SU-DHL-6 (cell line): ENCODE measurements around the gene NPB.
A peak's percentile ranks its signal among the peaks of the same experiment; 100 is the strongest.

ENCODE experiments used
- H2AFZ ChIP-seq: fragments of 200-600 bp; sonication (generic); 2 replicates; pipeline ENCODE4 v1.6.1; 2014; ENCODE audit warnings: low read depth, mild to moderate bottlenecking, moderate library complexity, mixed read lengths, antibody characterized with exemption, low read length; ENCODE audit not compliant: severe bottlenecking
- H3F3A ChIP-seq: fragments of 200-600 bp; shearing (Covaris generic); 2 replicates; pipeline ENCODE4 v1.6.0; 2016; ENCODE audit warnings: antibody characterized with exemption, mild to moderate bottlenecking; ENCODE audit not compliant: insufficient read depth
- H3K27ac ChIP-seq: fragments of 200-600 bp; sonication (generic); 2 replicates; pipeline ENCODE4 v1.5.1; 2016; ENCODE audit warnings: low read depth, mild to moderate bottlenecking, low read length, moderate library complexity, mixed read lengths
- H3K27me3 ChIP-seq: fragments of 200-600 bp; sonication (generic), shearing (Covaris generic); 2 replicates; pipeline ENCODE4 v1.6.0; 2014; ENCODE audit warnings: mild to moderate bottlenecking, low read length
- H3K36me3 ChIP-seq: fragments of 200-600 bp; sonication (generic); 2 replicates; pipeline ENCODE4 v1.6.1; 2014; ENCODE audit warnings: mild to moderate bottlenecking, low read length, mixed read lengths
- H3K4me2 ChIP-seq: fragments of 300-600, 200-600 bp; shearing (Covaris generic), sonication (generic); 2 replicates; pipeline ENCODE4 v1.6.0; 2014; ENCODE audit warnings: low read length, low read depth, mild to moderate bottlenecking; ENCODE audit not compliant: poor library complexity, severe bottlenecking
- H3K4me3 ChIP-seq: fragments of 200-600 bp; sonication (generic); 2 replicates; pipeline ENCODE4 v1.5.1; 2014; ENCODE audit warnings: antibody characterized with exemption, low read length, mild to moderate bottlenecking, mixed read lengths; ENCODE audit not compliant: insufficient read depth, poor library complexity, severe bottlenecking
- H3K79me2 ChIP-seq: fragments of 200-600 bp; sonication (generic); 2 replicates; pipeline ENCODE4 v1.6.1; 2014; ENCODE audit warnings: mild to moderate bottlenecking, low read length, moderate library complexity; ENCODE audit not compliant: insufficient read depth
- H3K9ac ChIP-seq: fragments of 200-600 bp; sonication (generic); 2 replicates; pipeline ENCODE4 v1.7.0; 2014; ENCODE audit warnings: mild to moderate bottlenecking, low read length
- H3K9me2 ChIP-seq: fragments of 200-600 bp; sonication (generic); replicated peaks from 2 replicates; pipeline ENCODE4 v1.6.1; 2014; ENCODE audit warnings: low read length; ENCODE audit not compliant: insufficient read depth
- H3K9me3 ChIP-seq: fragments of 200-600 bp; sonication (generic); 2 replicates; pipeline ENCODE4 v1.6.1; 2014; ENCODE audit warnings: low read length, mixed read lengths; ENCODE audit not compliant: insufficient read depth
- H4K20me1 ChIP-seq: fragments of 200-600 bp; sonication (generic); 2 replicates; pipeline ENCODE4 v1.6.1; 2014; ENCODE audit warnings: low read depth, mild to moderate bottlenecking, antibody characterized with exemption, low read length, moderate library complexity, mixed read lengths
- EZH2phosphoT487 ChIP-seq: fragments of 200-600 bp; sonication (generic), shearing (Covaris generic); conservative IDR thresholded peaks from 2 replicates; pipeline ENCODE4 v1.6.1; 2018; ENCODE audit warnings: mild to moderate bottlenecking, antibody characterized with exemption, low read length, moderate library complexity, mixed read lengths
- TF ChIP-seq, protein P1 (sequence below): fragments of 200-600 bp; sonication (generic); IDR thresholded peaks from one replicate; pipeline ENCODE4 v1.5.1; 2017; ENCODE audit warnings: antibody characterized with exemption, mild to moderate bottlenecking, low read length, moderate library complexity; ENCODE audit not compliant: insufficient read depth, poor library complexity, severe bottlenecking

Gene NPB

DNA sequence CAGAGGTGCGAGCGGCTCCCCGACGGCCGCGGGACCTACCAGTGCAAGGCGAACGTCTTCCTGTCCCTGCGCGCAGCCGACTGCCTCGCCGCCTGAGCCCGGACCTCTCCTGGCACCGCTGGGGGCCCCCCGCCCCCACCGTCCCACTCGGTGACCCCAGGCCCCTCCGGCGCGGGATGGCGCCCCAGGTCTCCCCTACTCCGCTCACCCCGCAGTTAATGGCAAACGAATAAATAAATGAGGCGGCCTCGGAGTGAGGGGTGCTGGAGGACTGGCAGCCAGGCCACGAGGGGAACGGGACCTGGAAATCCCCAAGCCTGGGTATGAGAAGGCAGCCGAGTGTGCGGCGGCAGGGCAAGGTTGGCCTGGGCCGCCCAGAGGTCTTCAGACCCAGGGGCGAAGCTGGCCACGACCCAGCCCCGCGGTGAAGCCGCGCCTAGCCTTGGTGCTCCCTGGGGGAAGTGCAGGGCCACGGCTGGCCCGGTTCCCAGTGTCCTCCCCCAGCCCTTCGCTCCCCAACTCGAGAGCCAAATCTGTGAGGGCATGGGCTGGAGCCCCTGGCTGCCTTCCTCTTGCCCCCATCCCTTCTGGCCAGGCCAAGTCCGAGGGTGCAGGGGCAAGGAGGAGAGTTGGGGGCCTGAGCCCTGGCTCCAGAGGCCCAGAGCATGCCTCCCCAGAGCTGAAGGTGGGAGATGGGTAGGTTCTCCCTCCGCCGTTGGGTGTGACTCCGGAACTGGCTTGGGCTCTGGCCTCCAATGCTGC, 796 bp downstream of the NPB start:
- no peak for TF ChIP-seq EZH2phosphoT487
- TF ChIP-seq, protein P1, sequence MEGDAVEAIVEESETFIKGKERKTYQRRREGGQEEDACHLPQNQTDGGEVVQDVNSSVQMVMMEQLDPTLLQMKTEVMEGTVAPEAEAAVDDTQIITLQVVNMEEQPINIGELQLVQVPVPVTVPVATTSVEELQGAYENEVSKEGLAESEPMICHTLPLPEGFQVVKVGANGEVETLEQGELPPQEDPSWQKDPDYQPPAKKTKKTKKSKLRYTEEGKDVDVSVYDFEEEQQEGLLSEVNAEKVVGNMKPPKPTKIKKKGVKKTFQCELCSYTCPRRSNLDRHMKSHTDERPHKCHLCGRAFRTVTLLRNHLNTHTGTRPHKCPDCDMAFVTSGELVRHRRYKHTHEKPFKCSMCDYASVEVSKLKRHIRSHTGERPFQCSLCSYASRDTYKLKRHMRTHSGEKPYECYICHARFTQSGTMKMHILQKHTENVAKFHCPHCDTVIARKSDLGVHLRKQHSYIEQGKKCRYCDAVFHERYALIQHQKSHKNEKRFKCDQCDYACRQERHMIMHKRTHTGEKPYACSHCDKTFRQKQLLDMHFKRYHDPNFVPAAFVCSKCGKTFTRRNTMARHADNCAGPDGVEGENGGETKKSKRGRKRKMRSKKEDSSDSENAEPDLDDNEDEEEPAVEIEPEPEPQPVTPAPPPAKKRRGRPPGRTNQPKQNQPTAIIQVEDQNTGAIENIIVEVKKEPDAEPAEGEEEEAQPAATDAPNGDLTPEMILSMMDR: no peak
- Histone ChIP-seq H3K9ac (peak overlapping the region; percentile 7; the same call in 1 of the 2 replicates), H4K20me1 (no peaks in the 10 kb centered on the region), H3K27ac (no peak overlapping the region), H3K36me3 (no peaks in the 10 kb centered on the region), H3K27me3 (no peaks in the 10 kb centered on the region), H3K9me3 (no peaks in the 10 kb centered on the region), H3K4me3 (peak overlapping the region; percentile 4), H3K79me2 (no peaks in the 10 kb centered on the region), H3F3A (no peaks in the 10 kb centered on the region), H3K4me2 (peak overlapping the region; percentile 41), H3K9me2 (no peaks in the 10 kb centered on the region), H2AFZ (no peak overlapping the region)

DNA sequence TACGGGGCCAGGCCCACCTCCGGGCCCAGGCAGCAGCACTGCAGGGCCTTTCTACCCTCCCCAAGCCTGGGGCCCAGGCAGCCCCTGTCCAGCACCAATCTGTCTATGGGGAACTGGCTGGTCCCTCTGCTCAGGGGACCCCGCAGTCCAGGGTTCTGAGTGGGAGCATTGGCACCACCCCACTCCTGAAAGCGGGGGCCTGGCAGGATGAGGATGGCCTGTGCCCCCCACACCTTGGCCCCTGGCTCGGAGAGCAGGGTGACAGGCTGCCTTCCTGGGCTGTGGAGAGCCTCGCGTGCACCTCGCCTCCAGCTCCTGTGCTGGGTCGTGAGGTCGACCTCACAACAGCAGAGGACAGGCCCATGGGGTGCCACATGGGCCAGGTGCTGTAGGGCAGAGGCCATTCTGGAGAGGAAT, 1.4 kb downstream of the NPB start:
- H3F3A ChIP-seq: no peaks in the 10 kb centered on the region
- H4K20me1 ChIP-seq: no peaks in the 10 kb centered on the region
- H3K9ac ChIP-seq: no peak overlapping the region
- H3K36me3 ChIP-seq: no peaks in the 10 kb centered on the region
- no peak overlapping the region for H2AFZ ChIP-seq
- no peaks in the 10 kb centered on the region for H3K79me2 ChIP-seq
- no peaks in the 10 kb centered on the region for H3K9me3 ChIP-seq
- no peak overlapping the region for H3K4me3 ChIP-seq
- TF ChIP-seq, protein P1: no peak
- TF ChIP-seq EZH2phosphoT487: no peak
- no peaks in the 10 kb centered on the region for H3K27me3 ChIP-seq
- H3K4me2 ChIP-seq: no peak overlapping the region
- no peak overlapping the region for H3K27ac ChIP-seq
- H3K9me2 ChIP-seq: no peaks in the 10 kb centered on the region

DNA sequence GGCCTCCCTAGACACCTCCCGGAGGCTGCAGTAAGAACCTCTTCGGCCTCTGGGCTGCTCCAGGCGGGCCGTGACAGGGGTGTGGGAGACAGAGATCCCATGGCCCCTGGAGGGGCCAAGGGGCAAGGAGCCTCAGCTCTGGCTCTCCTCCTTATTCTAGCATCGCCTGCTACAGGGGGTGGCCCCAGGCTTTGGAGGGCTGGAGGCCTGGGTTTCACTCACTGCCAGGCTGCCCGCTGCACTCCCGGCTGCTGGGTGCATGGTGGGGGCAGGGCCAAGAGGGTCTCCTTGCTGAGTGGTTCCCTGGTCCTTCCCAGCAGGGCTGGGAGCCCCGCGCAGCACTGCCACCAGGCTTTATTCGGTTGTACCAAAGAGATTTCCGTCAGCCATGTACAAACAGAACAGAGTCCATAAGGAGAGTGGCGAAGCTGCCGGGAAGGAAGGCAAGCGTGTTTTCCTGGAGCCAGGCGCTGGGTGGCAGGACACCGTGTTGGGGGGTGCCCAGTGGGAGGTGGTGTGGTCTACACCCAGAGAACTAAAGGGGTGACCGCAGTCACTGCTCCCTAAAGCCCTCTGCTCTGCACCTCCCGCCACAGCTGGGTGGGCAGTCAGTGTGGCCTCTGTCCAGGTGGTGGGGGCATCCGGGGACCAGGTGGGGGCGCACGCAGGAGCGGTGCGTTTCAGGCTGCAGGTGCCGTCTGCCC, 2.0 kb downstream of the NPB start:
- H3K4me2 ChIP-seq: no peak overlapping the region
- no peak overlapping the region for H3K27ac ChIP-seq
- TF ChIP-seq, protein P1: no peak
- no peak for TF ChIP-seq EZH2phosphoT487
- H3F3A ChIP-seq: no peaks in the 10 kb centered on the region
- H2AFZ ChIP-seq: no peak overlapping the region
- no peaks in the 10 kb centered on the region for H3K9me3 ChIP-seq
- H3K9me2 ChIP-seq: no peaks in the 10 kb centered on the region
- no peaks in the 10 kb centered on the region for H3K79me2 ChIP-seq
- no peaks in the 10 kb centered on the region for H3K36me3 ChIP-seq
- H4K20me1 ChIP-seq: no peaks in the 10 kb centered on the region
- no peak overlapping the region for H3K4me3 ChIP-seq
- H3K9ac ChIP-seq: no peak overlapping the region
- no peaks in the 10 kb centered on the region for H3K27me3 ChIP-seq
